ENCODE data around the gene MINDY4. TPM values are rescaled to one million over a fixed set of nuclear protein-coding genes. Genes with fewer than 3 reads are reported as not detected.

The MINDY4 gene
- total and polyA plus RNA-seq, 4 donors, result 0.93 to 6.1 (median 1.9) TPM

DNA sequence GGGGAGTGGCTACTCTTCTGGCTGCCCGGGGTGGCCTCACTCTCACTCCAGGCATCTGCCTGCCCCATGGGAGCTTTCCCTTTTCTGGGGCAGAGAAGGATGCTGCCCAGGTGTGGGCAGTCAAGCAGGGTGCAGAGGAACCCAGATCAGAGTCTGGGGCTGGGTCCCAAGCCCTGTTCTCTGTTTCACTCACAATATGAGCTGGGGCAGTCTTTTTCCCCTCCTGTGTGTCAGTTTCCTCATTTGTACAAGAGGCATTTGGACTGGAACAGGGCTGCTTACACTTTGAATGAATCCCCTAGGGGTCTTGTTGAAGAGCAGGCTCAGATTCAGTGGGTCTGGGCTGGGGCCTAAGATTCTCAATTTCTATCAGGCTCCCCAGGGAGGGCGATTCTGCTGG is 102.0 kb downstream of the MINDY4 start:
- Histone ChIP-seq H3K36me3 (ENCODE audit: control insufficient read depth in 4 of 4, insufficient read depth in 3 of 4, low read depth in 1 of 4, low read length in 3 of 4) (no peaks in the 10 kb centered on the region), H3K9me3 (ENCODE audit: control insufficient read depth in 4 of 4, low read length in 3 of 4) (no peaks in the 10 kb centered on the region), H3K4me1 (ENCODE audit: control insufficient read depth in 4 of 4, insufficient read depth in 4 of 4, low read length in 3 of 4) (peaks cover 0 to under 1% (median under 1%) of the 10 kb centered on the region in 4 donors), H3K9ac (ENCODE audit: low read depth in 1 of 2, low read length in 2 of 2) (no peak overlapping the region), H3K4me3 (ENCODE audit: low read depth in 1 of 3, low read length in 3 of 3) (no peak overlapping the region), H3K27ac (ENCODE audit: low read depth in 1 of 2, low read length in 2 of 2) (no peak overlapping the region), H3K27me3 (ENCODE audit: control insufficient read depth in 4 of 4, insufficient read depth in 4 of 4, low read length in 3 of 4) (no peaks in the 10 kb centered on the region)
- TF ChIP-seq TAF1 (conservative IDR thresholded peaks at IDR 0.05) (no peak), NR2F2 (IDR thresholded peaks at IDR 0.05) (no peak), RAD21 (IDR thresholded peaks at IDR 0.05) (no peak), MAX (IDR thresholded peaks at IDR 0.05) (no peak), HNF4G (IDR thresholded peaks at IDR 0.05) (no peak), JUND (IDR thresholded peaks at IDR 0.05) (no peak), EGR1 (IDR thresholded peaks at IDR 0.05; ENCODE audit: low read depth in 2 of 2) (no peak), GABPA (IDR thresholded peaks at IDR 0.05 in 1 of 2, conservative IDR thresholded peaks at IDR 0.05 in 1 of 2) (no peak), FOXA2 (IDR thresholded peaks at IDR 0.05) (no peak)
- TF ChIP-seq, protein P1, sequence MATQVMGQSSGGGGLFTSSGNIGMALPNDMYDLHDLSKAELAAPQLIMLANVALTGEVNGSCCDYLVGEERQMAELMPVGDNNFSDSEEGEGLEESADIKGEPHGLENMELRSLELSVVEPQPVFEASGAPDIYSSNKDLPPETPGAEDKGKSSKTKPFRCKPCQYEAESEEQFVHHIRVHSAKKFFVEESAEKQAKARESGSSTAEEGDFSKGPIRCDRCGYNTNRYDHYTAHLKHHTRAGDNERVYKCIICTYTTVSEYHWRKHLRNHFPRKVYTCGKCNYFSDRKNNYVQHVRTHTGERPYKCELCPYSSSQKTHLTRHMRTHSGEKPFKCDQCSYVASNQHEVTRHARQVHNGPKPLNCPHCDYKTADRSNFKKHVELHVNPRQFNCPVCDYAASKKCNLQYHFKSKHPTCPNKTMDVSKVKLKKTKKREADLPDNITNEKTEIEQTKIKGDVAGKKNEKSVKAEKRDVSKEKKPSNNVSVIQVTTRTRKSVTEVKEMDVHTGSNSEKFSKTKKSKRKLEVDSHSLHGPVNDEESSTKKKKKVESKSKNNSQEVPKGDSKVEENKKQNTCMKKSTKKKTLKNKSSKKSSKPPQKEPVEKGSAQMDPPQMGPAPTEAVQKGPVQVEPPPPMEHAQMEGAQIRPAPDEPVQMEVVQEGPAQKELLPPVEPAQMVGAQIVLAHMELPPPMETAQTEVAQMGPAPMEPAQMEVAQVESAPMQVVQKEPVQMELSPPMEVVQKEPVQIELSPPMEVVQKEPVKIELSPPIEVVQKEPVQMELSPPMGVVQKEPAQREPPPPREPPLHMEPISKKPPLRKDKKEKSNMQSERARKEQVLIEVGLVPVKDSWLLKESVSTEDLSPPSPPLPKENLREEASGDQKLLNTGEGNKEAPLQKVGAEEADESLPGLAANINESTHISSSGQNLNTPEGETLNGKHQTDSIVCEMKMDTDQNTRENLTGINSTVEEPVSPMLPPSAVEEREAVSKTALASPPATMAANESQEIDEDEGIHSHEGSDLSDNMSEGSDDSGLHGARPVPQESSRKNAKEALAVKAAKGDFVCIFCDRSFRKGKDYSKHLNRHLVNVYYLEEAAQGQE (IDR thresholded peaks at IDR 0.05), result no peak
- 90% methylated on average over 2 of the region's 2 CpGs for WGBS
- no peak for DNase-seq (ENCODE audit: low spot score)

DNA sequence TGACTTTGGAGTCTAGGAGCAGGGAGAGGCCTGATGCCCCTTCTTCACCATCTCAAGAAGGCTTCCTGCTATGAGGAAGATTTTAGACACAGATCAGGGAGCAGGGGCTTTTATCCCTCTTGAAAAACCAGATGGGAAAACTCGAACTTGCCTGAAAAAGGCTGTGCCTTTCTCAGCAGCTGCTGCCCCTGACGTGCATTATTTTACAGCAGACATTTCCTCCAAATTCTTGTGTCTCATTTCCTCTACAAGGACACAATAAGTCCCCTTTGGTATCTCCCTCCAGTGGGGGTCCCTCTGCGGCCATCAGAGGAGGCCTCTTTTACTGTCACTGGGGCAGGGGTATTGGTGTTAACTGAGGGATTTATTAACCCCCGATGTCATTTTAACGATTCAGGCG is 102.4 kb downstream of the MINDY4 start:
- no peak overlapping the region for H3K9ac ChIP-seq (ENCODE audit: low read depth in 1 of 2, low read length in 2 of 2)
- TF ChIP-seq YY1 (IDR thresholded peaks at IDR 0.05), result no peak
- TF ChIP-seq MAX (IDR thresholded peaks at IDR 0.05), result no peak
- no peak for TF ChIP-seq NR2F2 (IDR thresholded peaks at IDR 0.05)
- no peak for TF ChIP-seq RXRA (IDR thresholded peaks at IDR 0.05)
- TF ChIP-seq, protein P2, sequence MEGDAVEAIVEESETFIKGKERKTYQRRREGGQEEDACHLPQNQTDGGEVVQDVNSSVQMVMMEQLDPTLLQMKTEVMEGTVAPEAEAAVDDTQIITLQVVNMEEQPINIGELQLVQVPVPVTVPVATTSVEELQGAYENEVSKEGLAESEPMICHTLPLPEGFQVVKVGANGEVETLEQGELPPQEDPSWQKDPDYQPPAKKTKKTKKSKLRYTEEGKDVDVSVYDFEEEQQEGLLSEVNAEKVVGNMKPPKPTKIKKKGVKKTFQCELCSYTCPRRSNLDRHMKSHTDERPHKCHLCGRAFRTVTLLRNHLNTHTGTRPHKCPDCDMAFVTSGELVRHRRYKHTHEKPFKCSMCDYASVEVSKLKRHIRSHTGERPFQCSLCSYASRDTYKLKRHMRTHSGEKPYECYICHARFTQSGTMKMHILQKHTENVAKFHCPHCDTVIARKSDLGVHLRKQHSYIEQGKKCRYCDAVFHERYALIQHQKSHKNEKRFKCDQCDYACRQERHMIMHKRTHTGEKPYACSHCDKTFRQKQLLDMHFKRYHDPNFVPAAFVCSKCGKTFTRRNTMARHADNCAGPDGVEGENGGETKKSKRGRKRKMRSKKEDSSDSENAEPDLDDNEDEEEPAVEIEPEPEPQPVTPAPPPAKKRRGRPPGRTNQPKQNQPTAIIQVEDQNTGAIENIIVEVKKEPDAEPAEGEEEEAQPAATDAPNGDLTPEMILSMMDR (IDR thresholded peaks at IDR 0.05; ENCODE audit: low read depth, low read length, missing input control), result no peak
- no peak for TF ChIP-seq SP1 (IDR thresholded peaks at IDR 0.05)
- no peak for TF ChIP-seq EGR1 (IDR thresholded peaks at IDR 0.05; ENCODE audit: low read depth in 2 of 2)
- TF ChIP-seq FOXA2 (IDR thresholded peaks at IDR 0.05), result no peak
- TF ChIP-seq HNF4G (IDR thresholded peaks at IDR 0.05), result no peak
- TF ChIP-seq TAF1 (conservative IDR thresholded peaks at IDR 0.05), result no peak
- TF ChIP-seq HNF4A (conservative IDR thresholded peaks at IDR 0.05), result no peak
- TF ChIP-seq ZBTB33 (IDR thresholded peaks at IDR 0.05), result no peak
- no peak for TF ChIP-seq GABPA (IDR thresholded peaks at IDR 0.05 in 1 of 2, conservative IDR thresholded peaks at IDR 0.05 in 1 of 2)
- TF ChIP-seq ATF3 (IDR thresholded peaks at IDR 0.05), result no peak
- TF ChIP-seq, protein P1 (IDR thresholded peaks at IDR 0.05), result no peak
- no peaks in the 10 kb centered on the region for H3K4me1 ChIP-seq (ENCODE audit: control insufficient read depth in 4 of 4, insufficient read depth in 4 of 4, low read length in 3 of 4)
- no peak overlapping the region for H3K27ac ChIP-seq (ENCODE audit: low read depth in 1 of 2, low read length in 2 of 2)
- no peaks in the 10 kb centered on the region for H3K36me3 ChIP-seq (ENCODE audit: control insufficient read depth in 4 of 4, insufficient read depth in 3 of 4, low read depth in 1 of 4, low read length in 3 of 4)
- H3K9me3 ChIP-seq (ENCODE audit: control insufficient read depth in 4 of 4, low read length in 3 of 4), result no peaks in the 10 kb centered on the region
- H3K27me3 ChIP-seq (ENCODE audit: control insufficient read depth in 4 of 4, insufficient read depth in 4 of 4, low read length in 3 of 4), result no peaks in the 10 kb centered on the region
- no peak overlapping the region for H3K4me3 ChIP-seq (ENCODE audit: low read depth in 1 of 3, low read length in 3 of 3)
- no peak for DNase-seq (ENCODE audit: low spot score)
- WGBS, result 91% methylated on average over 6 of the region's 6 CpGs
